ENCODE data around the gene FNDC5. TPM values are rescaled to one million over a fixed set of nuclear protein-coding genes. Genes with fewer than 3 reads are reported as not detected.
A peak's percentile ranks its signal among the peaks of the same experiment; 100 is the strongest.

FNDC5 gene
- total and polyA plus RNA-seq, 2 of the 13 experiments (the other 11 are each of a cell fraction or from before 2014, with no cell fraction given) = 1.4 to 3.1 TPM

DNA sequence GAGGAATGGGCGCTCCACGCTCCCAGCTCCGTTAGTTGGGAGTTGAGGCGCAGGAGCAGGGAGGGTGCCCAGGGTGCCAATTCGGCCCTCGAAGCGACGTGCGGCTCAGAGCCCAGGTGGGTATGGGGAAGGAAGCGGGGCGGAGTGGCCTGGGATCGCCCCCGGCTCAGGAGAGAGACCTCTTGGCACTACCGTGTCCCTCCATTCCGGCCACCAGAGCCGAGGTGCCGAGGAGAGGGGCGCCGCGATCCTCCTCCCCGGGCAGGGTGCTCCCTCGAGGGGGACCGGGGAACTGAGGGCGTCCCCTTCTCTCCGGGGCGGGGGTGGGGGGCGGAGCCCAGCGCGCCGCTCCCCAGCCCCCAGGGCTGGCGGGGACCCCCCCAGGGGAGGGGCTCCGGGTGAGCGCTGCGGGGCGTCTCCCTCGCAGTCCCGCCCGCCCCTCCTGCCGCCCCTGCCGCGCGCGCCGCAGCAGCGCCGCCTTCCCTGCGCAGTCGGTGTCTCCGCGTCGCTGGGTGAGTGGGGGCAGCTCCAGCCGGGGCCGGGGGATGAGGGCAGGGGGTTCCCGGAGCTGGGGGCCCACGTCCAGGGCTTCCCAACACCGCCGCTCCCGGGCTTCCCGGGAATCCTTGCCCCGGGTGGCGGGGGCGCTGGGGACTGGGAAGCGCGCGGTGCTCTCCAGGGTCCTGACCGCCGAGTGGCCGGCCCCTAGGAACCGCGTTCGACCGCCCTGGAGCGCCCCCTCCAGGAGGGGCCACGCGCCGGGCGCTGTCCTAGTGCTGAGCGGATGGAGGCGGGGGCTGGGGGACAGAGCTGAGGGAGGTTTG is 15.5 kb upstream of the FNDC5 start, which contains the start of gene HPCA (continued):
- TF ChIP-seq ZNF383 (CRISPR knock-in tag; IDR thresholded peaks at IDR 0.05; ENCODE audit: borderline replicate concordance) (no peak), GPN1 (CRISPR knock-in tag; IDR thresholded peaks at IDR 0.05; ENCODE audit: borderline replicate concordance) (peak; percentile 97), NFE2 (CRISPR knock-in tag; IDR thresholded peaks at IDR 0.05) (no peak), ZNF552 (CRISPR knock-in tag; IDR thresholded peaks at IDR 0.05; ENCODE audit: borderline replicate concordance) (peak; percentile 58; the same call in 1 of the 2 replicates), ATRX (CRISPR knock-in tag; IDR thresholded peaks at IDR 0.05; ENCODE audit: borderline replicate concordance) (0 out of 2 replicates have a peak, but pooled peaks have one; percentile 51), ATM (IDR thresholded peaks at IDR 0.05; ENCODE audit: borderline replicate concordance) (no peak), ZNF256 (CRISPR knock-in tag; conservative IDR thresholded peaks at IDR 0.05) (peak; percentile 97), RAD51 (IDR thresholded peaks at IDR 0.05; ENCODE audit: borderline replicate concordance) (no peak), ZNF337 (CRISPR knock-in tag; IDR thresholded peaks at IDR 0.05; ENCODE audit: borderline replicate concordance, low read depth) (peak; percentile 91; the same call in 1 of the 2 replicates), ZFP82 (CRISPR knock-in tag; IDR thresholded peaks at IDR 0.05; ENCODE audit: borderline replicate concordance) (peak; percentile 95), SIN3A (IDR thresholded peaks at IDR 0.05; ENCODE audit: borderline replicate concordance, low read depth, low read length) (peak; percentile 96; the same call in 1 of the 2 replicates), CBX5 (CRISPR knock-in tag; IDR thresholded peaks at IDR 0.05; ENCODE audit: borderline replicate concordance) (peak; percentile 83; the same call in 1 of the 2 replicates), ZNF235 (CRISPR knock-in tag; IDR thresholded peaks at IDR 0.05; ENCODE audit: borderline replicate concordance) (peak; percentile 100), NFYB (CRISPR knock-in tag; IDR thresholded peaks at IDR 0.05) (peak; percentile 29; the same call in 1 of the 2 replicates), RBAK (CRISPR knock-in tag; IDR thresholded peaks at IDR 0.05) (no peak; the same call in 1 of the 2 replicates), PRPF4 (IDR thresholded peaks at IDR 0.05; ENCODE audit: low read depth, low read length, poor library complexity, severe bottlenecking) (no peak), KLF11 (CRISPR knock-in tag; IDR thresholded peaks at IDR 0.05) (peak; percentile 99), ZNF569 (CRISPR knock-in tag; IDR thresholded peaks at IDR 0.05; ENCODE audit: borderline replicate concordance) (0 out of 2 replicates have a peak, but pooled peaks have one; percentile 63)
- TF ChIP-seq, protein P1, sequence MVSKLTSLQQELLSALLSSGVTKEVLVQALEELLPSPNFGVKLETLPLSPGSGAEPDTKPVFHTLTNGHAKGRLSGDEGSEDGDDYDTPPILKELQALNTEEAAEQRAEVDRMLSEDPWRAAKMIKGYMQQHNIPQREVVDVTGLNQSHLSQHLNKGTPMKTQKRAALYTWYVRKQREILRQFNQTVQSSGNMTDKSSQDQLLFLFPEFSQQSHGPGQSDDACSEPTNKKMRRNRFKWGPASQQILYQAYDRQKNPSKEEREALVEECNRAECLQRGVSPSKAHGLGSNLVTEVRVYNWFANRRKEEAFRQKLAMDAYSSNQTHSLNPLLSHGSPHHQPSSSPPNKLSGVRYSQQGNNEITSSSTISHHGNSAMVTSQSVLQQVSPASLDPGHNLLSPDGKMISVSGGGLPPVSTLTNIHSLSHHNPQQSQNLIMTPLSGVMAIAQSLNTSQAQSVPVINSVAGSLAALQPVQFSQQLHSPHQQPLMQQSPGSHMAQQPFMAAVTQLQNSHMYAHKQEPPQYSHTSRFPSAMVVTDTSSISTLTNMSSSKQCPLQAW (CRISPR knock-in tag; IDR thresholded peaks at IDR 0.05) = peak; percentile 69
- TF ChIP-seq, protein P2, sequence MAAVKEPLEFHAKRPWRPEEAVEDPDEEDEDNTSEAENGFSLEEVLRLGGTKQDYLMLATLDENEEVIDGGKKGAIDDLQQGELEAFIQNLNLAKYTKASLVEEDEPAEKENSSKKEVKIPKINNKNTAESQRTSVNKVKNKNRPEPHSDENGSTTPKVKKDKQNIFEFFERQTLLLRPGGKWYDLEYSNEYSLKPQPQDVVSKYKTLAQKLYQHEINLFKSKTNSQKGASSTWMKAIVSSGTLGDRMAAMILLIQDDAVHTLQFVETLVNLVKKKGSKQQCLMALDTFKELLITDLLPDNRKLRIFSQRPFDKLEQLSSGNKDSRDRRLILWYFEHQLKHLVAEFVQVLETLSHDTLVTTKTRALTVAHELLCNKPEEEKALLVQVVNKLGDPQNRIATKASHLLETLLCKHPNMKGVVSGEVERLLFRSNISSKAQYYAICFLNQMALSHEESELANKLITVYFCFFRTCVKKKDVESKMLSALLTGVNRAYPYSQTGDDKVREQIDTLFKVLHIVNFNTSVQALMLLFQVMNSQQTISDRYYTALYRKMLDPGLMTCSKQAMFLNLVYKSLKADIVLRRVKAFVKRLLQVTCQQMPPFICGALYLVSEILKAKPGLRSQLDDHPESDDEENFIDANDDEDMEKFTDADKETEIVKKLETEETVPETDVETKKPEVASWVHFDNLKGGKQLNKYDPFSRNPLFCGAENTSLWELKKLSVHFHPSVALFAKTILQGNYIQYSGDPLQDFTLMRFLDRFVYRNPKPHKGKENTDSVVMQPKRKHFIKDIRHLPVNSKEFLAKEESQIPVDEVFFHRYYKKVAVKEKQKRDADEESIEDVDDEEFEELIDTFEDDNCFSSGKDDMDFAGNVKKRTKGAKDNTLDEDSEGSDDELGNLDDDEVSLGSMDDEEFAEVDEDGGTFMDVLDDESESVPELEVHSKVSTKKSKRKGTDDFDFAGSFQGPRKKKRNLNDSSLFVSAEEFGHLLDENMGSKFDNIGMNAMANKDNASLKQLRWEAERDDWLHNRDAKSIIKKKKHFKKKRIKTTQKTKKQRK (IDR thresholded peaks at IDR 0.05; ENCODE audit: low read length) = no peak
- TF ChIP-seq, protein P3, sequence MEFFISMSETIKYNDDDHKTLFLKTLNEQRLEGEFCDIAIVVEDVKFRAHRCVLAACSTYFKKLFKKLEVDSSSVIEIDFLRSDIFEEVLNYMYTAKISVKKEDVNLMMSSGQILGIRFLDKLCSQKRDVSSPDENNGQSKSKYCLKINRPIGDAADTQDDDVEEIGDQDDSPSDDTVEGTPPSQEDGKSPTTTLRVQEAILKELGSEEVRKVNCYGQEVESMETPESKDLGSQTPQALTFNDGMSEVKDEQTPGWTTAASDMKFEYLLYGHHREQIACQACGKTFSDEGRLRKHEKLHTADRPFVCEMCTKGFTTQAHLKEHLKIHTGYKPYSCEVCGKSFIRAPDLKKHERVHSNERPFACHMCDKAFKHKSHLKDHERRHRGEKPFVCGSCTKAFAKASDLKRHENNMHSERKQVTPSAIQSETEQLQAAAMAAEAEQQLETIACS (CRISPR knock-in tag; IDR thresholded peaks at IDR 0.05) = peak; percentile 63; the same call in 1 of the 2 replicates
